Uterus (tissue), 2 donors: ENCODE measurements around the gene KNG1.

ENCODE experiments used
- POLR2A ChIP-seq, 2 donors: fragments of 450-650 bp; IDR thresholded peaks; one replicate each; pipeline ENCODE4 v1.6.1; 2016; ENCODE audit warnings: antibody characterized with exemption in 2 of 2, mild to moderate bottlenecking in 1 of 2, moderate library complexity in 1 of 2
- TF ChIP-seq, protein P1 (sequence below), 4 experiments: fragments of 200-600 bp in 2 of 4; fragments of 450-650 bp in 2 of 4; sonication (generic) in 2 of 4; IDR thresholded peaks; one replicate each; pipeline ENCODE4 v1.5.1; 2016 to 2019; ENCODE audit warnings: antibody characterized with exemption in 4 of 4, mild to moderate bottlenecking in 2 of 4, moderate library complexity in 1 of 4

DNA sequence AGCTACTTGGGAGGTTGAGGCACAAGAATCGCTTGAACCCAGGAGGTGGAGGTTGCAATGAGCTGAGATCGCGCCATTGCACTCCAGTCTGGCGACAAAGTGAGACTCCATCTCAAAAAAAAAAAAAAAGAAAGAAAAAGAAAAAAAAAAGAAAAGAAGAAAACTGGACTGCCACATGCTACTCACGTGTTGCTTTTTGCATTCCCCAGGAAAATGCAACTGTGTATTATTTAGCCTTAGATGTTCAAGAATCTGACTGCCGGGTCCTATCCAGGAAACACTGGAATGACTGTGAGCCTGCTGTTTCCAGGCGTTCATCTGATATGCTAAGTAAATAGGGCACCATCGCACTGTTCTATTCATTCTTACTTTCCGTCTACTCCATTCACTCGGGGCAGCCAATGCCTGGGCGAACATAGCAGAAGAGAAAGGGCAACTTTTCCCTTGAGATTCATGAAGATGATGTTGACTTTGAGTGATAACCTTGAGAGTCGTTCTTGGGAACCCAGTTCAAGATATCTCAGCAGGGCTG lies 30.0 kb upstream of the KNG1 start:
- TF ChIP-seq, protein P1, sequence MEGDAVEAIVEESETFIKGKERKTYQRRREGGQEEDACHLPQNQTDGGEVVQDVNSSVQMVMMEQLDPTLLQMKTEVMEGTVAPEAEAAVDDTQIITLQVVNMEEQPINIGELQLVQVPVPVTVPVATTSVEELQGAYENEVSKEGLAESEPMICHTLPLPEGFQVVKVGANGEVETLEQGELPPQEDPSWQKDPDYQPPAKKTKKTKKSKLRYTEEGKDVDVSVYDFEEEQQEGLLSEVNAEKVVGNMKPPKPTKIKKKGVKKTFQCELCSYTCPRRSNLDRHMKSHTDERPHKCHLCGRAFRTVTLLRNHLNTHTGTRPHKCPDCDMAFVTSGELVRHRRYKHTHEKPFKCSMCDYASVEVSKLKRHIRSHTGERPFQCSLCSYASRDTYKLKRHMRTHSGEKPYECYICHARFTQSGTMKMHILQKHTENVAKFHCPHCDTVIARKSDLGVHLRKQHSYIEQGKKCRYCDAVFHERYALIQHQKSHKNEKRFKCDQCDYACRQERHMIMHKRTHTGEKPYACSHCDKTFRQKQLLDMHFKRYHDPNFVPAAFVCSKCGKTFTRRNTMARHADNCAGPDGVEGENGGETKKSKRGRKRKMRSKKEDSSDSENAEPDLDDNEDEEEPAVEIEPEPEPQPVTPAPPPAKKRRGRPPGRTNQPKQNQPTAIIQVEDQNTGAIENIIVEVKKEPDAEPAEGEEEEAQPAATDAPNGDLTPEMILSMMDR (IDR thresholded peaks at IDR 0.05): no peak
- TF ChIP-seq POLR2A (IDR thresholded peaks at IDR 0.05): no peak
